HG03175 (cell line): ENCODE measurements around the gene CACNA2D3.

ENCODE experiments used
- ATAC-seq: cut with Tn5 transposase; IDR thresholded peaks from one replicate; pipeline ENCODE4 v1.9.1; 2021; ENCODE audit warnings: mild to moderate bottlenecking, moderate library complexity; ENCODE audit not compliant: unreplicated experiment

Gene CACNA2D3

DNA sequence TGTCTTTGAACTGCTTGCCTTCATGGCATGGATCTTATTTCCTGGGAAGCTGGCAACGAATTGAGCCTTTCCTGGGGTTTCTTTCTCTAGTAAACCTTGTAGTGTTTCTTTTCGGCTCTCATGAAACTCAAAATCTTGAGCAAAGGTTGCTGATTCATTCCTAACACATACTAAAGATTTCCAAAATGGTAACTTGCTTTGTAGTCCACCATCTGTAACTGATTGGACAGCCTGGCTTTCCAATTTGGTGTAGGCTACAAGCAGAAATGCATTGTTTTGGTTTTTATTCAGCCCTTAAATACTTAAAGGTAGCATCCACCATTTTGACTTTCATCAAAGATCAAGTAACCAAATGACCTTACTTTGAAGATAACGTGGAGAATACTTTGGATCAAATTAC is 767.4 kb downstream of the CACNA2D3 start:
- ATAC-seq, result no peak

GRCh38 chr3:54891540-54891897 is 769.2 kb downstream of the CACNA2D3 start:
- no peak for ATAC-seq

DNA sequence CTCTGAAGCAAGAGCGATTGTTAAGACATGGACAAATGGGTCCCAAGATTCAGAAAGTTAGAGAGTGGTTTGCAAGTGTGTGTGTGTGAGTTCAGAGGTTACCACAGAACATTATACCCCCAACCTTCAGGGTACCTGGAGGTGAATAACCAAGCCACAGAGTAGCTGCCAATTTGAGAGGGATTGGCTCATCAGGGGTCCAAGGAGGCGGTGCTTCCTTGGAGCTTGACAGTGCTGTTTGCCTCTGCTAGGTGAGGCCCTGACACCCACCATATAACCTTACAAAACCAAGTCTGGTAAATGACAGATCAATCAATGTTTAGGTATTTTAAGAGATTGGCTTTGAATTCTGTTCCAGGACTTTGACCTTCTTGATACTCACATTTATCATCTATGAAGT is 769.8 kb downstream of the CACNA2D3 start:
- ATAC-seq, result no peak

- ATAC-seq, result no peak
These were observed 773.3 kb downstream of the CACNA2D3 start for GRCh38 chr3:54895613-54896012.

GRCh38 chr3:54897028-54897711 is 774.8 kb downstream of the CACNA2D3 start:
- ATAC-seq, result no peak

- ATAC-seq, result no peak
These were observed 776.9 kb downstream of the CACNA2D3 start for GRCh38 chr3:54899273-54899672.

GRCh38 chr3:54900838-54901591 is 778.7 kb downstream of the CACNA2D3 start:
- no peak for ATAC-seq

- no peak for ATAC-seq
These were observed 779.7 kb downstream of the CACNA2D3 start for GRCh38 chr3:54901906-54902685.

GRCh38 chr3:54905261-54905888 is 783.0 kb downstream of the CACNA2D3 start:
- ATAC-seq, result no peak

GRCh38 chr3:54905920-54906319 is 783.6 kb downstream of the CACNA2D3 start:
- no peak for ATAC-seq

DNA sequence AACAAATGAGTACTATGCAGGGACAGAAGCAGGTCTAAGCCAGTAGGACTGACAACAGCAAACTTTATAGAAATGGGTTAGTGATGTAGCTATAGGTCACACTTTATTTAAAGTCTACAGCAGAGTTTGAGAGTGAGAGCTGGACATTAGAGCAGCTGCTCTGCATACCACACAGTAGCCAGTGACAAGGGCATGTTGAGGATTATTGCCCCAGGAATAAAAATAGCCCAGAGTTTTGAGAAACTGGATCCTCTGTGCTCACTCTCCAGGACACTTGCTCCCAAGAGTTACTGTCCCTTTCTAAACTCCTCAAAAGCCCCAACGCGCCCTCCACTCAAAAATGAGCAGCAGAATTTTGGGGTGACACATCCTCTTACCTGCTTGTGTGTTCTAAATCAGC is 784.4 kb downstream of the CACNA2D3 start:
- ATAC-seq, result no peak

- ATAC-seq, result no peak
These were observed 786.8 kb downstream of the CACNA2D3 start for GRCh38 chr3:54909191-54909590.

GRCh38 chr3:54914180-54914579 is 791.8 kb downstream of the CACNA2D3 start:
- ATAC-seq, result no peak

- no peak for ATAC-seq
These were observed 792.8 kb downstream of the CACNA2D3 start for GRCh38 chr3:54915181-54915580.

GRCh38 chr3:54915976-54916375 is 793.6 kb downstream of the CACNA2D3 start:
- no peak for ATAC-seq

DNA sequence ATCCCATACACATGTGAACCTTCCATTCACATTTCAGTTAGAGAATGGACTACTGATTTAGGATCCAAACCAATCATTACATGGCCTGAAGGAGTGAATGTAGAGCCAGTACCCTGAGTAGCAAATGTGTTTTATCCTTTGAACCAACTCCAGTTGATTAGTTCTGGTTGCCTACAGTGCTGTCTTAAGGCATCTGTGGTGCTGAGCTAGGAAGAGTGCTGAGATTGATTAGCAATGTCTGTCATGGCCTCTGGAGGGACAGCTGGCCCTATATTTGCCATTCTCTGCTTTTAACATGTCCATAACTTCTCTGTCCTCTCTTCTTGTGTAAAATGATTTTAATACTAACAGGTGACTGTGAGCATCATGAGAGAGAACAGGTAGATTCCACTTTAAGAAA is 794.4 kb downstream of the CACNA2D3 start:
- no peak for ATAC-seq

DNA sequence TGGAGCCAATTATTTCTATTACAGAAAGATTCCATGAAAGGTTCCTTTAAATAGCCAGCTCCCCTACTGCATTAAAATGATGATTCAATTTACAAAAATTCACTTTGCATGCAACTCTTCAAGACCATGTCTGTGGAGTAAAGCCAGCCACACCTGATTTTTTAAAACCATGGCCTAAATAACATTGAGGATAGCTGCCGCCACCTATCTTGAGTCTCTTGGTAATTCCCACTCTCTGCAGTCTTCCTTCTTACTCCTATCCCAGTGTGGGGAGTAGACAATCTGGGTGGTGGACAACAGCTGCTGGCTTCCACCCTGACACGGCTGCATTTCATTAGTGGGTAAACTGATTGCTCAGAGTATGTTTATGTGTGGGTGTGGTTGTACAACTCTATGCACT is 794.8 kb downstream of the CACNA2D3 start:
- no peak for ATAC-seq

- no peak for ATAC-seq
These were observed 795.5 kb downstream of the CACNA2D3 start for GRCh38 chr3:54917862-54918261.

DNA sequence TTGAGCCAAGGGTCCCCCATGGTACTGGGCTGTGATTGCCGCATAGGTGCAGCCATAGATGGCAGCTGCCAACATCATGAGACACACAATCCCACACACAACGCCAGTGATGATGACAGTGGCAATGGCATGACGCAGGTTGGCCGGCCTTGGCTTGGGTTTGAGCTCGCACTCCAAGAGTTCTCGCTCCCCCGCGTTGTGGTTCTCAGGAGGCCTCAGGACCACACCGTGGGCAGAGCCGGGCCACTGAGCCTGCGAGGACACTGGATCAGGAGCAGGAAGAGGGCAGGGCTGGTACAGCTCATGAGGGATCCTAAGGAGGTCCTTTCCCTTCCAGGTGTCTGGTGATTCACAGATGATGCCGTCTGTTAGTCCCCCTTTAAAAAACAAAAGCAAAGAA is 796.2 kb downstream of the CACNA2D3 start:
- no peak for ATAC-seq

DNA sequence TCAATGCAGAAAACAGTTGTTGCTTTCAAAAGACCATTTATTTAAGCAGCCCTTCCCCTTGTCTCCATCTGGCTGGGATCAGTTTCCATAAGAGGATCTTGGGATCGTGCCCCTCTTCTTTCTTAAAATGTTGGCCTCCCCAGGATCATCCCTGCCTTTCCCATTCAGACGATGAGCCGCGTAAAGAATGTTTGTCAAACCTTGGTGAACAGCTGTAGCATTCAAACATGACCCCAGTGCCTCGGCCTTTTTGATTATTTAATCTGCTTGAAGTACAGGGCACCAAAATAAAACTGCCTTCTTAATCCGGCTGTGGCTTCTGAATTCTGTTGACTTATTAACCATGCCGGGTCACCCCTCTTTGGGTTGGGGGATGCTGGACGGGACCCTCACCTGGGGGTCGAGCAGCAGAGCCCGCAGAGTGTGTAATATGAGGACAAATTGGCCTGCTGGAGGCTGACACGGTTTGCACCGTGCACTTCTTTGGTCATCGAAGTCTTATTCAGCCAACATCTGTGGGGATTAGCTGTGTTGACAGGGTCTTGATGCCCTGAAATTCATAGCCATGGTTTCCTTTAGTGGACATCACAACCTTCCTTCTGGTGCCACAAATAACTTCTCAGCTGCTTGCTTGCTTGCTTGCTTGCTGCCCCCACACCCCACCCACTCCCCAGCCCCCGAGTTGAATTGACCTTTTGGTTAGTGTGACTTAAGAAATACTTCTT is 805.9 kb downstream of the CACNA2D3 start, which contains the start of gene LRTM1:
LRTM1 (minus strand) TSS at position 14 of the 725 bp plus-strand sequence. CDS start 148 bp downstream, outside the sequence.
- ATAC-seq, result no peak

DNA sequence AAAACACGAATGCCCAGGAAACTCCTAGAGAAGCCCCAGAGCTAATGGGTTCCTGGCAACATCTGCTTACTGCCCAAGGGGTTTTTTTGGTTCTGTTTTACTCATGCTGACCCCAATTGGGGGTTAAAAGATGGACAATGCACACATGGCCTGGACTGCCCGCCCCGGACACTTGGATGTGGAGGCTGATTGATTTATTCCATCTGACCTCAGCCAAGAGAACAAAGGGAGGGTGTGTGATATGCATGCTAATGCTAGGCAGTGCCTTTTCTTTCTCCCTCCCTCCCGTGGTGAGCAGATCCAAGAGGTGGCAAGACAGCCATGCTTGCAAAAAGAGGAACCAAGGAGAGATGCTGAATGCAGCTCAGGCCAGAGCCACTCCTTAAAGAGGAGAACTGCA is 808.8 kb downstream of the CACNA2D3 start:
- ATAC-seq, result no peak
